DLD1 (cell line): ENCODE results near the gene ADCK1.
"Not testable (repeated sequence)": the region's sequence is repeated elsewhere in the genome, so short reads cannot be mapped to it uniquely, and the experiment has no call there.

Experiments used
- in situ Hi-C: cut with HindIII; loops from 2 replicates; pipeline ENCODE4 v1.10.0; 2017; ENCODE audit warnings: low sequenced_read_pairs

Gene ADCK1

DNA sequence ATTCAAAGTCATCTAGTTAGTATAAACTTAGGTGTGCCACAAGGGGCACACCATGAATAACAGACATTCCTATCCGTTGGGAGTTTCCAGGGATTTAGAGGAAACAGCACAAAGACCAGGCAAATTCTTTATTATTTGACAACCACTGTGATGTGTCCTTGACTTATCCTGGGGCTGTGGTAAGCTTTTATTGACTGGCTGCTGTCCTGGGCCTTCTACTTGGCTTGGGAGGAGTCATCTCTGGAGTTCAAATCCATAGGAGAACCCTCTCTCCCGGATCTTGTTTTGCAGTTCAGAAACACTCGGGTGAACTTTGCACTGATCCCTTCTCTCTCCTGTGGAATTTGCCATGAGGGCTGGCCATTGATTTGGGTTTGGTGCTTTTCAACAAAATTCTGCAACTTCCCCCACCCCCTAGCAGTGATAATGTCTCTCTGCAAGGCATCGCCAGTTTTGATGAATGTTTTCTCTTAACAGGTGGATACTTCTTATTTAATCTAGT is 136.3 kb downstream of the ADCK1 start:
- in situ Hi-C loops: no loop called here

DNA sequence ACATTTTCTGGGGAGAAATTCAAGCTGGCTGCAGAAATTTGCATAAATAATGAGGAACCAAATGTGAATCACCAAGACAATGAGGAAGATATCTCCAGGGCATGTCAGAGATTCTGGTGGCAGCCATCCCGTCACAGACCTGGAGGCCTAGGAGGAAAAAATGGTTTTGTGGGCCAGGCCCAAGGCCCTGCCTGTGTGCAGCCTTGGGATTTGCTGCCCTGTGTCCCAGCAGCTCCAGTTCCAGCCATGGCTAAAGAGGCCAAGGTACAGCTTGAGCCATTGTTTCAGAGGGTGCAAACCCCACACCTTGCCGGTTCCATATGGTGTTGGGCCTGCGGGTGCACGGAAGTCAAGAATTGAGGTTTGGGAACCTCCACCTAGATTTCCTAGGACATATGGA is 147.5 kb downstream of the ADCK1 start:
- in situ Hi-C loops: no loop called here

DNA sequence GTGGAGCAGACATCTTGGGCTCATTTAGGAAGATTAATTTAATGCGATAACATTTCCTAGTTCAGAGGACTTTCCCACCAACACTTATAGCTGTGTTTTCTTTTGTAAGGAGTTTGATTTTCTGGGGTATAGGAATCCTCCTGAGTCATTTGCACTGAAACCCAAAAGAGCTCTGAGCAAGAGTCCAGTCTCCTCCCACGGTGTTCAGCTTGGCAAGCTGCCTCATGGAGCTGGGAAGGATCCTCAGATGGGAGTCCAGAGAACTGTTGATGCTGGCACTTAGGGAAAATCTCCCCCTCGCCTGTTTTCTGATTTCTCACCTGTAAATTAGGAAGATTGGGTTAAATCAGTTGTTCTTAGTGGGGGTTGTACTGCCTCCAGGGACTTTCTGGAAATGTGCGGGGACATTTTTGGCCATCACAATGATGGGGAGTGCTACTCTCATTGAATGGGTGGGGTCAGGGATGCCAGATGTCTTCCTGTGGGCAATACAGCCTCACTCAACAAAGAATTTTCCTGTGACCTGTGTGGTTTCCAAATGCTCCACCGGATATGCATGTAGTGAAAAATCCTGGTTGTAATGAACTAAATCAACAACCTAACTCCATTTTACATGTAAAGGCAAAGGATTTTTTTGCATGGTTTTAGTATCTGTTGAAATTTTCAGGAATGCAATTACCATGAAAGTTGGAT is 150.6 kb downstream of the ADCK1 start:
- in situ Hi-C loops: no loop called here

DNA sequence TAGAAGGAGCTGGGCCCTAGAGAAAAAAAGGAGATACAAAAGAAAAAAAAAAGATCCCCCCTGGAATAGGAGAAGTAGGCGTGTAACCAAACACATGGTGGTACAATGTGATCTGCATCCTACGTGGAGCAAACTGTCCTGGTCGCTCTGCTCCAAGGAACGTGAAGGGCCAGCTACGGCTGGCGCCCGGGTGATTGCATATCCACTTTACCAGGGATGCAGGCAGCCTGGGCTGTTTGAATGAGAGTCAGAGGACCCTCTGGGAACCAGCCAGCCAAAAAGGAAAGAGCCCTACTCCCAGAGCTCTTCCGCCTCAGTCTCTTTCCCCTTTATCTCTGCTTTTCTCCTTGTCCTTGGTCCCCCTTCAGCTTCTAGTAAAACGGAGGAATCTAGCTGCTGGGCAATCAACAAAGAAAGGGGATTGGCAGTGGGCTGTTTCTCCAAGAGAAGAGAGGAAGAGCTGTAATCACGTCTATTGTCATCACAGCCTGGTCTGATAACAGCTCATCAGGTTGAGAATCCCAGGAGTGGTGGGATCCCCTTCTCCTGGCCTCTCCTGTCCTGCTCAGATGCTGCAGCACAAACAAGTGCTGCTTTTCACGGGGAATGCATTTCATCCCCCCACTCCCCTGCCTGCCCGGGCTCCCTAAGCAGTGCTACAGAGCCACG is 156.0 kb downstream of the ADCK1 start:
- in situ Hi-C loops: no loop called here

DNA sequence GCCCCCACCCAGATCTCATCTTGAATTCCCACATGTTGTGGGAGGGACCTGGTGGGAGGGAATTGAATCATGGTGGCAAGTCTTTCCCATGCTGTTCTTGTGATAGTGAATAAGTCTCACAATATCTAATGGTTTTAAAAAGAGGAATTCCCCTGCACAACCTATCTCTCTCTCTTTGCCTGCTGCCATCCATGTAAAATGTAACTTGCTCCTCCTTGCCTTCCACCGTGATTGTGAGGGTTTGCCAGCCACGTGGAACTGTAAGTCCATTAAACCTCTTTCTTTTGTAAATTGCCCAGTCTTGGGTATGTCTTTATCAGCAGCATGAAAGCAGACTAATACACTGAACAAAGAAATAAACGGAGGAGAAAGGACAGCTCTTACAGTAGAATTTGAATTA is 159.8 kb downstream of the ADCK1 start:
- in situ Hi-C loops: not testable (repeated sequence)

DNA sequence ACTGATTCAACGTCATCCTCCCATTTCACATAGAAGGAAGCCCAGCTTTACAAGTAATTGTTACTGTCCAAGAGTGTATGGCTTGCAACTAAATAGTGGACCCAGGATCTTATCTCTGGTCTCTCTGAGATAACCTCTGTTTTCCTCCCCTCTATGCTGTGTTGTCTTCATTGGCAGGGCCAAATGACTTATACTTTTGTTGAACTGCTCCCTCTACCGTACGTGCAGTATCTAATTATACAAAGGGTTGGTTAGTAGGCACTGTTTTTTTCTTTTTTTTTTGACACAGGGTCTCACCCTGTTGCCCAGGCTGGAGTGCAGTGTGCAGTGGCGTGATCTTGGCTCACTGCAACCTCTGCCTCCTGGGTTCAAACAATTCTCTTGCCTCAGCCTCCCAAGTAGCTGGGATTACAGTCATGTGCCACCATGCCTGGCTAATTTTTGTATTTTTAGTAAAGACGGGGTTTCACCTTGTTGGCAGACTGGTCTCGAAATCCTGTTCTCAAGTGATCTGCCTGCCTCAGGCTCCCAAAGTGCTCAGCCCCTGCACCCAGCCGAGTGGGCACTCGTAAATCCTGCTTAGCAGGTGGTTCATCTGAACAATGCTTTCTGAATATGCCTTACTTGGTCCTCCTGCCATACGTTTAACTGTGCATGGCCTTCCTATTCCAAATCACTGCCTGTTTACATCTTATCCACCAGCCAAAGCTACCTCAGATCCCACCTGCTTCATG is 162.1 kb downstream of the ADCK1 start:
- in situ Hi-C loops: no loop called here

DNA sequence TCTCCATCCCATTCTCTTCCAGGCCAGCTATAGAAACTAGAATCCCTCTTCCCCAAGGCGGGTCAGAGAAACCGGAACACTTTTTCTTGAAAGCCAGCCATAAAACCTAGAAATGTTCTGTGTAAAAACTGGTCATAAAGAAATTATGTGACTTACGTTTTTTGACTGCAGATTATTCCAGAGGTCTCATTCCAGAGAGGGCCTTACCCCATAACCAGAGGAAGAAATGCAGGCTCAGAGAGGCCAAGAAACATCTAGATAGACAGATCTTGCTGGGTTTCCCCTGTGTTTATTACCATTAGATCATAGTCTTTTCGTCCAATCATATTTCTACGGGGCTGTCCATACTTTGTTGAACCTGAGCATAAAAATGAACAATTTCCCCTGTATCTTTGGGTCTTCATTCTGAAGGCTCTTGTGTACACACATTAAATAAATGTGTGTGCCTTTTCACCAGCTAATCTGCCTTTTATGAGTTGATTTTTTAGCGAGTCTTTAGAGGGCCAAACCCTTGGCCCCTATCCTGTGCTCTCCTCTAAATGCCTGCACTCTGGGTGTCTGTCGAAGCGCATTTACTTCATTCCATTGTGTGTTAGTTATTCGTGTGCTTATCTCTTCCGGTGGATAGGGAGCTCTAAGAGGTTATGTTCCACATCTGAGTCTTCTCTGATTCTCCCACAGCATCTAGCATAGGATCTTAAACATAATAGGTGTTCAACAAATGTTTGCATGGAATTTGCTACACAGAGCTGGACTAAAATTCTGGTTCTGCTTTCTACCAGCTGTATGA is 163.0 kb downstream of the ADCK1 start:
- in situ Hi-C loops: no loop called here

DNA sequence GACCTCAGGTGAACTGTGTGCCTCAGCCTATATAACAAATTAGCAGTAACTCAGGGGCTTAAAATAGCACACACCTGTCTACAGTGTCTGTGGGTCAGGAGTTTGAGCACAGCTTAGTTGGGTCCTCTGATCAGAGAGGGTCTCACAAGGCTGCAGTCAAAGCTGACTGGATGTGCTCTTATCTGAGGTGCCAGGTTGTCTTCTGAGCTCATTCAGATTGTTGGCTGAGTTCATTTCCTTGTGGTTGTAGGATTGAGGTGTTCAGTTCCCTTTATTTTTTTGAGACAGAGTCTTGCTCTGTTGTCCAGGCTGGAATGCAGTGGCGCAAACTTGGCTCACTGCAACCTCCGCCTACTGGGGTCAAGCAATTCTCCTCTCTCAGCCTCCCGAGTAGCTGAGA is 164.7 kb downstream of the ADCK1 start:
- in situ Hi-C loops: no loop called here

DNA sequence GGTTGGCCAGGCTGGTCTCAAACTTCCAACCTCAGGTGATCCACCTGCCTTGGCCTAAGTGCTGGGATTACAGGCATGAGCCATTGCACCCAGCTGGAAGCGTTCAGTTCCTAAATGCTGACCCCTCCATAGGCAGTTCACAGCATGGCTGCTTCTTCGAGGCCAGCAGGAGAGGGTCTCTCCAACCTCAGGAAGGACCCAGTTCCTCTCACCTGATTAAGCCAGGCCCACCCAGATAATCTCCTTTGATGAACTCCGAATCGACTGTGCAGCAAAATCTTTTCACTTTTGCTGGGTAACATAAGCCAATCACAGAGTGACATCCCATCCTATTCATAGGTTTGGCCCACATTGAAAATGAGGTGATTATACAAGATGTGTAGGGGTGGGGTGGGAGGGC is 165.1 kb downstream of the ADCK1 start:
- in situ Hi-C loops: no loop called here

DNA sequence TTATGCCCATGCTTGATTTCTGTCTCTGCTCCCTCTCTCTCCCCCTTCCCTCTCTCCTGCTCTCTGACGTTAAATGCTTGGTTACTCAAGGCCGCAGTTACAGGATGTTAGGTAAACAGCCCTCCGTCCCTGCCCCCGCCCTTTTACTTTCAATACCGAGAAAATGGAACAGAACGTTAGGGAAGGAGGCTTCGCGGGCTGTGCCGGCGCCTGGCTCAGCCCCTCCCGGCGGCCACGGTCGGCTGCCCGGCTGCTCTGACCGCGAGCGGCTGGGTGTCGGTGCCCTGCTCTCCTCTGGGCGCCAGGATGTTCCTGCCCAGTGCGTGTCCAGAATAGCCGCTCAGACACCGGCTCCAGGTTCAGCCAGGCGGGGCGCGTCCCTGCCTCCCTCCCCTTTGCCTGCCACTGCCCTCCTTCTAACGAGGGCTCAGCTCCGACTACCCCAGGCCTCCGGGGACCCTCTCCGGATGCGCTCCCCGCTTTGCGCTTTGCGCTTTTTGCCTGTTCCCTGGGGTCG is 166.1 kb downstream of the ADCK1 start:
- in situ Hi-C loops: no loop called here

DNA sequence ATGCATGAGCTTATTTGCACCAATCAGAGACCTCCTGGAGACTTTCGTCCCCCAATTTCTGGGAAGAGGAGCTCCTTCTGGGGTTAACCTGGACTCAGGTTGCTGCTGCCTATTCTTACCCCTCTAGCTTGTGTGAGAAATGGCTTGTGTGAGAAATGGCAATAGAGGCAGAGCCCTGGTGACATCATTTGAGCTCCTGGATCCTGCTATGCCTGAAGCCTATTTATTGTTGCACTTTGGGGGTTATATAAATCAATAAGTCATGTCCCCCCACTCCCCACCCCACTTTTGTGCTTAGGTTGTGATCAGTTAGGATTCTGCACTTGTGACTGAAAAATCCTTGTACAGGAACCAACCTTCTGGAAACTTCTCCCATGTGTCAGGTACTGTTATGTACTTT is 167.2 kb downstream of the ADCK1 start:
- in situ Hi-C loops: no loop called here

DNA sequence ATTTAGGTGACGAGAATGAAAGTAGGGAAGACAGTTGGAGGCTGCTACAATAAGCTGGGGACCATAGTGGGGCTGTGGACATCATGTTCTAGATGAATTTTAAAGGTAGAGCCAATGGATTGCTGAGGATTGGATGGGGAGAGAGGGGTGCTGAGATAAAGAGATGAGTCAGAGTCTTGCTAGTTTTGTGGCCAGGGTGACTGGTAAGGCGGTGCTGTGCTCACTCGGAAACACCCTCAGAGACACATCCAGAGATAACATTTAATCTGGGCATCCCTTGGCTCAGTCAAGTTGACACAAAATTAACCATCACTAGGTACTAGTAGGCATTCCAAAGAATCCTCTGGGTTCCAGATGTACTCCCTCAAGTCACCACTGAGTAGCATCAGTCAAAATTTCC is 170.7 kb downstream of the ADCK1 start:
- in situ Hi-C loops: no loop called here

DNA sequence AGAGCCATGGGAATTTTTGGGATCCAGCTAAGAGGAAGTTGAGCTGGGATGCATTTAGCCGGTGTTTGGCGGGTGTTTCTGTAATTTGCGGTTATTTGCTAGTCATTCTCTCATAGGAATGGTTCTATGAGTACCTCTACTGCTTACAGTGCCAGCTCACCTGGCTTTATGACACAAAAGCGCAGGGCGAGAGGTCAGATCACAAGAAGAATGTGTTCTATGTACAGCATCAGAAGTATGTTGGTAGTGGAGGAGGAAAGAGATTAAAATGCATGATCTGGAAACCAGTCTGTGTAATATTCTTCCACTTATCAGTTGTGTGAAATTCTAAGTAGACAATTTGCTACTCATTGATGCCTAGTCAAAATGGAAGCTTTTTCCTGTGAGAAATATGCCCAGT is 173.3 kb downstream of the ADCK1 start:
- in situ Hi-C loops: no loop called here

DNA sequence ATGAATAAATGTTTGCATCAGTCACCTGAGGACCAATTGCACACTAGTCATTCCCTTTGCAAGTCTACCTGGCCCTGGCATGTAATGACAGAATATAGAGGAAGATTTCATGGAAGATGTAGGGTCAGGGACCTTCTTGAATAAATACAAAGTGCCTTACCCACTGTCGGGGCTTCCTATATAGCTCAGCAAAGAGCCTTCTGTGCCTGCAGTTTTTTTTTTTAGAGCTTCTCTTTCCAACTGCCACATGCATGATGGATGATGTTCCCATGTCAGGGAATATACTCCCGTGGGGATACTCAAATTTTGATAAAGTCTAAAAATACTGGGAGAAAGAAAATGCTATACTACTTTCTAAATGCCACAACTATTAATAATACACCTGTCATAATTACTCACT is 176.7 kb downstream of the ADCK1 start:
- in situ Hi-C loops: no loop called here

DNA sequence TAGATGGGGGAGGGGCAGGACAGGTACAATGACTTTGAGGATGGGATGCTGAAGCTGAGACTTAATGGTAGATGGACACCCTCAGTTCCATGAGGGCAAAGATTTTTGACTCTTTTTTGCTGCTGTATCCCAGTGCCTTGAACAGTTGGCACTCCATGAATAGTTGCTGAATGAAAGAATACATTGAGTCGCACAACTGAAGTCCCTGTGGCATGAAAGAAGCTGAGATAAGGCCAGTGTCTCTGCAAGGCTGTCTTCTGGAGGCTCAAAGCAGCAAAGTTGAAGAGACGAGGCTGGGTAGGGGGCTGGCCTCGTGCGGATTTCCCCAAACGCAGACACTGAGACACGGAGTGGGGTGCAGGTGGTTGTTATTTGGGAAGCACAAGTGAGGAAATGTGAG is 179.3 kb downstream of the ADCK1 start:
- in situ Hi-C loops: no loop called here

DNA sequence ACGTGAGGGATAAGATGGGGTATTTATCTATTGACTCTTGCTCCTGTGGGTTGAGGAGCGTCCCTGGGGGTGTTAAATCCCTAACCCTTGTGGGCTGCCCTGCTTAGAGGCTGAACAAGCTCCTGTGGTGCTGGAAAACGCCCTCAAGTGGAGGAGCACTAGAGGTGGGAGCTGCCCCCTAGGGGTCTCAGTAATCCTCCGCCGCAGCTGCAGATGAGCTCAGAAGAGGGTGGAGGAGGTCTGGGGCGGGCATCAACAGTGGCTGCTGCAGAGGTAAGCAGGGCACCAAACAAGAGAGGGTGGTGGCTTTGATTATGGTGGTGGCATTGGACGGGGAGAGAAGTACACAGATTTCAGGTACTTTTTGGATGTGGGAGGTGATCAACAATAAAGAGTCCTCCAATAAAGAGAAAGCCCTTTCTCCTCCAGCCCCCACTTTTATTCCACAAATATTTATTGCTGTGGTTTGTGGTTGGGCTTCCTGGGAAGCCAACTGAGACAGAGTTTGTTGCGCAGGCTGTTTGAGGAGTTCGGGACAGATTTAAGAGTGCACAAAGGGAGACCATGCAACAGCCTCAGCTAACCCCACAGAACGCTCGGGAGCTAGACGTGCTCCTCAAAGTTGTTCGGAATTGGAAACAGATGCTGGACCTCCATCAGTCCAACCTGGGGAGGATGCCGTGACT is 179.9 kb downstream of the ADCK1 start:
- in situ Hi-C loops: no loop called here

DNA sequence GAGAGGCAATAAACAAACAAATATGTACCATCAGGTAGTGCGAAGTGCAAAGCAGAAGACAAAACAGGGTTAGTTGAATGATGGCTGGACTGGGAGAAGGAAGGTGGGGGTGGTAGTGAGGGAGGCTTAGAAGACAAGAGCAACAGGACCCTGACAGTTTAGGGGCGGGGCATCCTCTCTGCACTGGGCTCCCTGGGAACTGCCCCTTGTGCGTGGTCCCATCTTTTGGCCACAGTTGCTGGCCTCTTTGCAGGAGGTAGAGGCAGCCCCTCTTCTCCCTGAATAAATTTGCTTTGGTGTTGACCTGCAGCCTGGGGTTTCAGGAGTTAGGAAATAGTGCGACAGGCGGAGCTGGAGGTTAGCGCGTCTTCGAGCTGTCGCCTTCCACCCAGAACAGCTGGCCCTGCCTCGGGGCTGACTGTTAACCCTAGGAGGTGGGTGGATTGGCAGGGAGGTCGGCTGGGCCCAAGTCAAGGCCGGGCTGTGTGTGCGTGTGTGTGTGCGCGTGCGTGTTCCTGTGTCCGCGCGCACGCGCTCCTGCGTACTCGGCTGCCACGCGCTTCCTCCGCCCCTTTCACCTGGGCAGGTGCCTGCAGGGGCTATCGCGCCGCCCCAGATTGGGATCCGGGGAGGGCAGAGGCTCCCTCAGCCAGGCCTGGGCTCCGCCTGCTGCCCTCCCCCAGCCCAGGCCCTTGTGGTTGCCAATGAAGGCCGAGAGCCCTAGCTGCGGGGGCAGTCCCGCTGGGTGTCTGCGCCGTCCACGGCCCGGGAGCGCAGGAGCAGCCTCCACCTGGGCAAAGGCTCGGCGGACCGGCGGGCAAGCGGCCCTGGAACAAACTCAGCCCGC is 180.8 kb downstream of the ADCK1 start:
- in situ Hi-C loops: no loop called here
